ENCODE measurements around the gene TMEM80. TPM values are rescaled to one million over a fixed set of nuclear protein-coding genes. Genes with fewer than 3 reads are reported as not detected.

Gene TMEM80
- total and polyA plus RNA-seq, 2 experiments from 2014 or later, result 12.8 to 25.4 TPM

DNA sequence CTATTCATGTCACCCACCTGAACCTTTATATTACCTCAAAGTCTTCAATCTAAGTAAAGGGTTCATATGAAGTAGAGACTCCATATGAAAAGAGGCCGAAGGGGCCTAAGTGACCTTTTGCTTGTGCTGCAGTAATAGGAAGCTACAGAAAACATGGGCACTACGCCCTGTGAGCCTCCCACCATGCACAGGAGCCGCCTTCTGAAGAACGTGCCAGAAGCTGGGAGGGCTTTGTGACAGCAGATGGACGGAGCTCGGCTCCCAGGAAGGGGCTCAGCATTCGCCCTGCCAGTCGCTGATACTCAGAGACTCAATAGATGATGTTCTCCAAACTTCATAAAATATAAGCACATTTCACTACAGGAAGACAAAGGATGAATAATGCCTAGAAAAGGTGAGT lies 21.8 kb upstream of the TMEM80 start:
- no peak overlapping the region for H3K4me3 ChIP-seq
- H3K4me1 Mint-ChIP-seq, result no peaks in the 10 kb centered on the region
- H3K4me2 ChIP-seq, result no peak overlapping the region
- no peaks in the 10 kb centered on the region for H3K27me3 Mint-ChIP-seq (ENCODE audit: insufficient read depth, low read depth, poor library complexity)
- H3K4me3 Mint-ChIP-seq, result no peak overlapping the region
- peaks cover 4% of the 10 kb centered on the region; the same call in 1 of the 2 replicates for H4K20me1 ChIP-seq (replicated peaks; ENCODE audit: insufficient read depth)
- peaks cover 20% of the 10 kb centered on the region for H3K36me3 ChIP-seq (ENCODE audit: insufficient read depth)
- TF ChIP-seq ZNF114 (CRISPR knock-in tag; IDR thresholded peaks at IDR 0.05), result no peak
- no peak overlapping the region for H2AFZ ChIP-seq
- H3K27ac Mint-ChIP-seq, result no peak overlapping the region; the same call in 1 of the 2 replicates
- H3K9me2 ChIP-seq (ENCODE audit: insufficient read depth), result no peaks in the 10 kb centered on the region
- ATAC-seq (no peak), DNase-seq (ENCODE audit: low spot score) (no peak)
- no peaks in the 10 kb centered on the region for H3K4me1 ChIP-seq (ENCODE audit: insufficient read depth)
- H3F3A ChIP-seq (replicated peaks; ENCODE audit: low read depth), result peaks cover 14% of the 10 kb centered on the region; the same call in 1 of the 2 replicates
- no peak overlapping the region for H3K27ac ChIP-seq (ENCODE audit: low read depth)
- H3K79me2 ChIP-seq (replicated peaks; ENCODE audit: insufficient read depth), result no peaks in the 10 kb centered on the region; the same call in 1 of the 2 replicates
- H3K36me3 Mint-ChIP-seq (ENCODE audit: low read depth), result peaks cover 40% of the 10 kb centered on the region
- no peaks in the 10 kb centered on the region for H3K27me3 ChIP-seq (ENCODE audit: insufficient read depth)
- H3K9me3 Mint-ChIP-seq, result no peaks in the 10 kb centered on the region

DNA sequence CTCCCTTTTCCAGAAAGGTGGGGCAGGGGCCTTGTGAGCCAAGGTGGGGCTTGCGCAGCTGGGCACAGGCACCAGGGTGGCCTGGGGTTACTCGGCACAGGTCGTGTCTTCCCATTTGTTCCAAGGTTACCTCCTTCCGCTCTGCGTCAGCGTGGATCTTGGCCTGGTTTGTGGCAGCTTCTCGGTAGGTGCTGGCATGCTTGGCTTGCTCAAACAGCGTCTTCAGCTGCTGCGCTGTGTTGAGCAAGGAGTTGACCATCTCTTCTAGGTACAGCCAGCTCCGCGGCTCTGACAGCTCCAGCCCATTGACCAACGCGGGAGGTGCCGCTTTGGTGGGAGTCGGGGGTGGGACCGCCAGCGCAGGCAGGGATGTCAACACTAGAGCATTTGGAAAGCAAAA lies 21.2 kb upstream of the TMEM80 start:
- Histone ChIP-seq H3K27me3 (ENCODE audit: insufficient read depth) (no peaks in the 10 kb centered on the region), H3K27ac (ENCODE audit: low read depth) (no peak overlapping the region), H3F3A (replicated peaks; ENCODE audit: low read depth) (peaks cover 14% of the 10 kb centered on the region; the same call in 1 of the 2 replicates), H3K9me2 (ENCODE audit: insufficient read depth) (no peaks in the 10 kb centered on the region), H2AFZ (no peak overlapping the region), H3K36me3 (ENCODE audit: insufficient read depth) (peaks cover 20% of the 10 kb centered on the region), H3K4me1 (ENCODE audit: insufficient read depth) (no peaks in the 10 kb centered on the region), H3K4me3 (no peak overlapping the region), H4K20me1 (replicated peaks; ENCODE audit: insufficient read depth) (peaks cover 4% of the 10 kb centered on the region; the same call in 1 of the 2 replicates), H3K79me2 (replicated peaks; ENCODE audit: insufficient read depth) (no peaks in the 10 kb centered on the region; the same call in 1 of the 2 replicates), H3K4me2 (no peak overlapping the region)
- Mint-ChIP-seq H3K4me1 (no peaks in the 10 kb centered on the region), H3K27ac (no peak overlapping the region; the same call in 1 of the 2 replicates), H3K4me3 (no peak overlapping the region), H3K36me3 (ENCODE audit: low read depth) (peaks cover 46% of the 10 kb centered on the region), H3K27me3 (ENCODE audit: insufficient read depth, low read depth, poor library complexity) (no peaks in the 10 kb centered on the region), H3K9me3 (no peaks in the 10 kb centered on the region)
- DNase-seq (ENCODE audit: low spot score) (no peak), ATAC-seq (no peak)
- TF ChIP-seq POLR2AphosphoS5 (IDR thresholded peaks at IDR 0.05; ENCODE audit: low read depth), result no peak
- TF ChIP-seq, protein P1, sequence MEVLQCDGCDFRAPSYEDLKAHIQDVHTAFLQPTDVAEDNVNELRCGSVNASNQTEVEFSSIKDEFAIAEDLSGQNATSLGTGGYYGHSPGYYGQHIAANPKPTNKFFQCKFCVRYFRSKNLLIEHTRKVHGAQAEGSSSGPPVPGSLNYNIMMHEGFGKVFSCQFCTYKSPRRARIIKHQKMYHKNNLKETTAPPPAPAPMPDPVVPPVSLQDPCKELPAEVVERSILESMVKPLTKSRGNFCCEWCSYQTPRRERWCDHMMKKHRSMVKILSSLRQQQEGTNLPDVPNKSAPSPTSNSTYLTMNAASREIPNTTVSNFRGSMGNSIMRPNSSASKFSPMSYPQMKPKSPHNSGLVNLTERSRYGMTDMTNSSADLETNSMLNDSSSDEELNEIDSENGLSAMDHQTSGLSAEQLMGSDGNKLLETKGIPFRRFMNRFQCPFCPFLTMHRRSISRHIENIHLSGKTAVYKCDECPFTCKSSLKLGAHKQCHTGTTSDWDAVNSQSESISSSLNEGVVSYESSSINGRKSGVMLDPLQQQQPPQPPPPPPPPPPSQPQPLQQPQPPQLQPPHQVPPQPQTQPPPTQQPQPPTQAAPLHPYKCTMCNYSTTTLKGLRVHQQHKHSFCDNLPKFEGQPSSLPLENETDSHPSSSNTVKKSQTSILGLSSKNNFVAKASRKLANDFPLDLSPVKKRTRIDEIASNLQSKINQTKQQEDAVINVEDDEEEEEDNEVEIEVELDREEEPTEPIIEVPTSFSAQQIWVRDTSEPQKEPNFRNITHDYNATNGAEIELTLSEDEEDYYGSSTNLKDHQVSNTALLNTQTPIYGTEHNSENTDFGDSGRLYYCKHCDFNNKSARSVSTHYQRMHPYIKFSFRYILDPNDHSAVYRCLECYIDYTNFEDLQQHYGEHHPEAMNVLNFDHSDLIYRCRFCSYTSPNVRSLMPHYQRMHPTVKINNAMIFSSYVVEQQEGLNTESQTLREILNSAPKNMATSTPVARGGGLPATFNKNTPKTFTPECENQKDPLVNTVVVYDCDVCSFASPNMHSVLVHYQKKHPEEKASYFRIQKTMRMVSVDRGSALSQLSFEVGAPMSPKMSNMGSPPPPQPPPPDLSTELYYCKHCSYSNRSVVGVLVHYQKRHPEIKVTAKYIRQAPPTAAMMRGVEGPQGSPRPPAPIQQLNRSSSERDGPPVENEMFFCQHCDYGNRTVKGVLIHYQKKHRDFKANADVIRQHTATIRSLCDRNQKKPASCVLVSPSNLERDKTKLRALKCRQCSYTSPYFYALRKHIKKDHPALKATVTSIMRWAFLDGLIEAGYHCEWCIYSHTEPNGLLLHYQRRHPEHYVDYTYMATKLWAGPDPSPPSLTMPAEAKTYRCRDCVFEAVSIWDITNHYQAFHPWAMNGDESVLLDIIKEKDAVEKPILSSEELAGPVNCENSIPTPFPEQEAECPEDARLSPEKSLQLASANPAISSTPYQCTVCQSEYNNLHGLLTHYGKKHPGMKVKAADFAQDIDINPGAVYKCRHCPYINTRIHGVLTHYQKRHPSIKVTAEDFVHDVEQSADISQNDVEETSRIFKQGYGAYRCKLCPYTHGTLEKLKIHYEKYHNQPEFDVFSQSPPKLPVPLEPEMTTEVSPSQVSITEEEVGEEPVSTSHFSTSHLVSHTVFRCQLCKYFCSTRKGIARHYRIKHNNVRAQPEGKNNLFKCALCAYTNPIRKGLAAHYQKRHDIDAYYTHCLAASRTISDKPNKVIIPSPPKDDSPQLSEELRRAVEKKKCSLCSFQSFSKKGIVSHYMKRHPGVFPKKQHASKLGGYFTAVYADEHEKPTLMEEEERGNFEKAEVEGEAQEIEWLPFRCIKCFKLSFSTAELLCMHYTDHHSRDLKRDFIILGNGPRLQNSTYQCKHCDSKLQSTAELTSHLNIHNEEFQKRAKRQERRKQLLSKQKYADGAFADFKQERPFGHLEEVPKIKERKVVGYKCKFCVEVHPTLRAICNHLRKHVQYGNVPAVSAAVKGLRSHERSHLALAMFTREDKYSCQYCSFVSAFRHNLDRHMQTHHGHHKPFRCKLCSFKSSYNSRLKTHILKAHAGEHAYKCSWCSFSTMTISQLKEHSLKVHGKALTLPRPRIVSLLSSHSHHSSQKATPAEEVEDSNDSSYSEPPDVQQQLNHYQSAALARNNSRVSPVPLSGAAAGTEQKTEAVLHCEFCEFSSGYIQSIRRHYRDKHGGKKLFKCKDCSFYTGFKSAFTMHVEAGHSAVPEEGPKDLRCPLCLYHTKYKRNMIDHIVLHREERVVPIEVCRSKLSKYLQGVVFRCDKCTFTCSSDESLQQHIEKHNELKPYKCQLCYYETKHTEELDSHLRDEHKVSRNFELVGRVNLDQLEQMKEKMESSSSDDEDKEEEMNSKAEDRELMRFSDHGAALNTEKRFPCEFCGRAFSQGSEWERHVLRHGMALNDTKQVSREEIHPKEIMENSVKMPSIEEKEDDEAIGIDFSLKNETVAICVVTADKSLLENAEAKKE (CRISPR knock-in tag; IDR thresholded peaks at IDR 0.05), result no peak
- TF ChIP-seq, protein P2, sequence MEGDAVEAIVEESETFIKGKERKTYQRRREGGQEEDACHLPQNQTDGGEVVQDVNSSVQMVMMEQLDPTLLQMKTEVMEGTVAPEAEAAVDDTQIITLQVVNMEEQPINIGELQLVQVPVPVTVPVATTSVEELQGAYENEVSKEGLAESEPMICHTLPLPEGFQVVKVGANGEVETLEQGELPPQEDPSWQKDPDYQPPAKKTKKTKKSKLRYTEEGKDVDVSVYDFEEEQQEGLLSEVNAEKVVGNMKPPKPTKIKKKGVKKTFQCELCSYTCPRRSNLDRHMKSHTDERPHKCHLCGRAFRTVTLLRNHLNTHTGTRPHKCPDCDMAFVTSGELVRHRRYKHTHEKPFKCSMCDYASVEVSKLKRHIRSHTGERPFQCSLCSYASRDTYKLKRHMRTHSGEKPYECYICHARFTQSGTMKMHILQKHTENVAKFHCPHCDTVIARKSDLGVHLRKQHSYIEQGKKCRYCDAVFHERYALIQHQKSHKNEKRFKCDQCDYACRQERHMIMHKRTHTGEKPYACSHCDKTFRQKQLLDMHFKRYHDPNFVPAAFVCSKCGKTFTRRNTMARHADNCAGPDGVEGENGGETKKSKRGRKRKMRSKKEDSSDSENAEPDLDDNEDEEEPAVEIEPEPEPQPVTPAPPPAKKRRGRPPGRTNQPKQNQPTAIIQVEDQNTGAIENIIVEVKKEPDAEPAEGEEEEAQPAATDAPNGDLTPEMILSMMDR (conservative IDR thresholded peaks at IDR 0.05; ENCODE audit: low read depth in 2 of 2), result no peak
- TF ChIP-seq ZNF331 (CRISPR knock-in tag; IDR thresholded peaks at IDR 0.05; ENCODE audit: low read depth), result no peak
- TF ChIP-seq STAT1 (IDR thresholded peaks at IDR 0.05; ENCODE audit: unreplicated experiment), result no peak
- TF ChIP-seq ZNF114 (CRISPR knock-in tag; IDR thresholded peaks at IDR 0.05), result no peak
- TF ChIP-seq CREB1 (CRISPR knock-in tag; IDR thresholded peaks at IDR 0.05; ENCODE audit: low read depth), result no peak
- no peak for TF ChIP-seq EZH2 (IDR thresholded peaks at IDR 0.05; ENCODE audit: low read depth, unreplicated experiment)
